ENCODE measurements around the gene MROH2A. TPM values are rescaled to one million over a fixed set of nuclear protein-coding genes. Genes with fewer than 3 reads are reported as not detected.
"Not testable (repeated sequence)": the region's sequence is repeated elsewhere in the genome, so short reads cannot be mapped to it uniquely, and the experiment has no call there.

Gene MROH2A
- total and polyA plus RNA-seq, 2 donors = 0.39 to 0.71 TPM

GRCh38 chr2:233746475-233747282 is 31.5 kb upstream of the MROH2A start:
- Histone ChIP-seq H3K36me3 (ENCODE audit: control insufficient read depth in 2 of 2, insufficient read depth in 2 of 2, low read length in 1 of 2) (no peaks in the 10 kb centered on the region), H3K27me3 (ENCODE audit: control insufficient read depth in 2 of 2, insufficient read depth in 1 of 2, low read length in 1 of 2) (peaks cover 0 to 2% of the 10 kb centered on the region in 2 donors), H3K4me1 (ENCODE audit: control insufficient read depth in 2 of 2, insufficient read depth in 2 of 2, low read length in 2 of 2) (no peaks in the 10 kb centered on the region), H3K27ac (ENCODE audit: low read depth in 1 of 2, low read length in 1 of 2) (no peak overlapping the region), H3K9me3 (ENCODE audit: control insufficient read depth in 2 of 2, insufficient read depth in 1 of 2, low read length in 1 of 2) (peaks cover 0 to 9% of the 10 kb centered on the region in 2 donors), H3K4me3 (ENCODE audit: low read length in 2 of 2) (no peak overlapping the region)
- WGBS = 80% methylated on average over 10 of the region's 10 CpGs
- no peak for DNase-seq (ENCODE audit: low read depth in 6 of 9, low spot score in 9 of 9)

- Histone ChIP-seq H3K4me1 (ENCODE audit: control insufficient read depth in 2 of 2, insufficient read depth in 2 of 2, low read length in 2 of 2) (no peaks in the 10 kb centered on the region), H3K36me3 (ENCODE audit: control insufficient read depth in 2 of 2, insufficient read depth in 2 of 2, low read length in 1 of 2) (no peaks in the 10 kb centered on the region), H3K9me3 (ENCODE audit: control insufficient read depth in 2 of 2, insufficient read depth in 1 of 2, low read length in 1 of 2) (peaks cover 0 to 9% of the 10 kb centered on the region in 2 donors), H3K27ac (ENCODE audit: low read depth in 1 of 2, low read length in 1 of 2) (no peak overlapping the region), H3K4me3 (ENCODE audit: low read length in 2 of 2) (no peak overlapping the region), H3K27me3 (ENCODE audit: control insufficient read depth in 2 of 2, insufficient read depth in 1 of 2, low read length in 1 of 2) (peaks cover 0 to 2% of the 10 kb centered on the region in 2 donors)
- WGBS = 90% methylated on average over 6 of the region's 6 CpGs
- DNase-seq (ENCODE audit: low read depth in 6 of 9, low spot score in 9 of 9) = no peak
These were observed 30.9 kb upstream of the MROH2A start for GRCh38 chr2:233747283-233747544.

- not testable (repeated sequence) for H3K27ac ChIP-seq (ENCODE audit: low read depth in 1 of 2, low read length in 1 of 2); H3K9me3 ChIP-seq (ENCODE audit: control insufficient read depth in 2 of 2, insufficient read depth in 1 of 2, low read length in 1 of 2); H3K4me3 ChIP-seq (ENCODE audit: low read length in 2 of 2); DNase-seq (ENCODE audit: low read depth in 6 of 9, low spot score in 9 of 9); H3K4me1 ChIP-seq (ENCODE audit: control insufficient read depth in 2 of 2, insufficient read depth in 2 of 2, low read length in 2 of 2); H3K36me3 ChIP-seq (ENCODE audit: control insufficient read depth in 2 of 2, insufficient read depth in 2 of 2, low read length in 1 of 2); H3K27me3 ChIP-seq (ENCODE audit: control insufficient read depth in 2 of 2, insufficient read depth in 1 of 2, low read length in 1 of 2)
- WGBS = 89% methylated on average over 2 of the region's 2 CpGs
These were observed 27.4 kb upstream of the MROH2A start for GRCh38 chr2:233750689-233751088.

GRCh38 chr2:233751212-233752009 is 26.7 kb upstream of the MROH2A start:
- not testable (repeated sequence) for H3K27ac ChIP-seq (ENCODE audit: low read depth in 1 of 2, low read length in 1 of 2); H3K9me3 ChIP-seq (ENCODE audit: control insufficient read depth in 2 of 2, insufficient read depth in 1 of 2, low read length in 1 of 2); H3K36me3 ChIP-seq (ENCODE audit: control insufficient read depth in 2 of 2, insufficient read depth in 2 of 2, low read length in 1 of 2); DNase-seq (ENCODE audit: low read depth in 6 of 9, low spot score in 9 of 9); H3K4me3 ChIP-seq (ENCODE audit: low read length in 2 of 2); H3K4me1 ChIP-seq (ENCODE audit: control insufficient read depth in 2 of 2, insufficient read depth in 2 of 2, low read length in 2 of 2); H3K27me3 ChIP-seq (ENCODE audit: control insufficient read depth in 2 of 2, insufficient read depth in 1 of 2, low read length in 1 of 2)
- 82% methylated on average over 2 of the region's 2 CpGs for whole genome bisulfite sequencing

GRCh38 chr2:233754872-233755611 is 23.1 kb upstream of the MROH2A start:
- Histone ChIP-seq H3K27ac (ENCODE audit: low read depth in 1 of 2, low read length in 1 of 2) (no peak overlapping the region), H3K27me3 (ENCODE audit: control insufficient read depth in 2 of 2, insufficient read depth in 1 of 2, low read length in 1 of 2) (no peaks in the 10 kb centered on the region), H3K4me1 (ENCODE audit: control insufficient read depth in 2 of 2, insufficient read depth in 2 of 2, low read length in 2 of 2) (no peaks in the 10 kb centered on the region), H3K36me3 (ENCODE audit: control insufficient read depth in 2 of 2, insufficient read depth in 2 of 2, low read length in 1 of 2) (no peaks in the 10 kb centered on the region), H3K4me3 (ENCODE audit: low read length in 2 of 2) (no peak overlapping the region), H3K9me3 (ENCODE audit: control insufficient read depth in 2 of 2, insufficient read depth in 1 of 2, low read length in 1 of 2) (peaks cover 0 to 9% of the 10 kb centered on the region in 2 donors)
- 94% methylated on average over 44 of the region's 44 CpGs for WGBS
- DNase-seq (ENCODE audit: low read depth in 6 of 9, low spot score in 9 of 9) = no peak

GRCh38 chr2:233756429-233757081 is 21.6 kb upstream of the MROH2A start:
- H3K36me3 ChIP-seq (ENCODE audit: control insufficient read depth in 2 of 2, insufficient read depth in 2 of 2, low read length in 1 of 2) = no peaks in the 10 kb centered on the region
- 91% methylated on average over 7 of the region's 7 CpGs for WGBS
- no peaks in the 10 kb centered on the region for H3K9me3 ChIP-seq (ENCODE audit: control insufficient read depth in 2 of 2, insufficient read depth in 1 of 2, low read length in 1 of 2)
- no peaks in the 10 kb centered on the region for H3K27me3 ChIP-seq (ENCODE audit: control insufficient read depth in 2 of 2, insufficient read depth in 1 of 2, low read length in 1 of 2)
- H3K4me3 ChIP-seq (ENCODE audit: low read length in 2 of 2) = no peak overlapping the region
- no peak overlapping the region for H3K27ac ChIP-seq (ENCODE audit: low read depth in 1 of 2, low read length in 1 of 2)
- no peaks in the 10 kb centered on the region for H3K4me1 ChIP-seq (ENCODE audit: control insufficient read depth in 2 of 2, insufficient read depth in 2 of 2, low read length in 2 of 2)
- DNase-seq (ENCODE audit: low read depth in 6 of 9, low spot score in 9 of 9) = no peak

- Histone ChIP-seq H3K27ac (ENCODE audit: low read depth in 1 of 2, low read length in 1 of 2) (no peak overlapping the region), H3K4me1 (ENCODE audit: control insufficient read depth in 2 of 2, insufficient read depth in 2 of 2, low read length in 2 of 2) (no peaks in the 10 kb centered on the region), H3K36me3 (ENCODE audit: control insufficient read depth in 2 of 2, insufficient read depth in 2 of 2, low read length in 1 of 2) (no peaks in the 10 kb centered on the region), H3K9me3 (ENCODE audit: control insufficient read depth in 2 of 2, insufficient read depth in 1 of 2, low read length in 1 of 2) (no peaks in the 10 kb centered on the region), H3K4me3 (ENCODE audit: low read length in 2 of 2) (no peak overlapping the region), H3K27me3 (ENCODE audit: control insufficient read depth in 2 of 2, insufficient read depth in 1 of 2, low read length in 1 of 2) (no peaks in the 10 kb centered on the region)
- no peak for DNase-seq (ENCODE audit: low read depth in 6 of 9, low spot score in 9 of 9)
These were observed 20.0 kb upstream of the MROH2A start for GRCh38 chr2:233758141-233758540.

GRCh38 chr2:233758849-233759248 is 19.3 kb upstream of the MROH2A start:
- no peak for DNase-seq (ENCODE audit: low read depth in 6 of 9, low spot score in 9 of 9)
- Histone ChIP-seq H3K27me3 (ENCODE audit: control insufficient read depth in 2 of 2, insufficient read depth in 1 of 2, low read length in 1 of 2) (no peaks in the 10 kb centered on the region), H3K27ac (ENCODE audit: low read depth in 1 of 2, low read length in 1 of 2) (no peak overlapping the region), H3K36me3 (ENCODE audit: control insufficient read depth in 2 of 2, insufficient read depth in 2 of 2, low read length in 1 of 2) (no peaks in the 10 kb centered on the region), H3K4me3 (ENCODE audit: low read length in 2 of 2) (no peak overlapping the region), H3K4me1 (ENCODE audit: control insufficient read depth in 2 of 2, insufficient read depth in 2 of 2, low read length in 2 of 2) (no peaks in the 10 kb centered on the region), H3K9me3 (ENCODE audit: control insufficient read depth in 2 of 2, insufficient read depth in 1 of 2, low read length in 1 of 2) (no peaks in the 10 kb centered on the region)
- WGBS = 97% methylated on average over 2 of the region's 2 CpGs
